Neural crest cell (in vitro differentiated cells): Measurements from ENCODE around the gene DAPK2. TPM values are rescaled to one million over a fixed set of nuclear protein-coding genes. Genes with fewer than 3 reads are reported as not detected.

Experiments used
- DNase-seq: peaks from one replicate; pipeline ENCODE4 v3.0.0; 2021; ENCODE audit warnings: low read depth, mixed read lengths, low spot score
- H3K27ac Mint-ChIP-seq: one replicate; pipeline ENCODE4 v1.8.0; 2021; ENCODE audit warnings: mild to moderate bottlenecking, mixed read lengths; ENCODE audit not compliant: unreplicated experiment
- H3K27me3 Mint-ChIP-seq: 2 replicates; pipeline ENCODE4 v1.8.0; 2021; ENCODE audit warnings: low read depth, mild to moderate bottlenecking, mixed read lengths
- H3K36me3 Mint-ChIP-seq: 2 replicates; pipeline ENCODE4 v1.8.0; 2021; ENCODE audit warnings: low read depth, mild to moderate bottlenecking, mixed read lengths
- H3K4me1 Mint-ChIP-seq: 2 replicates; pipeline ENCODE4 v1.8.0; 2021; ENCODE audit warnings: mixed read lengths
- H3K4me3 Mint-ChIP-seq: one replicate; pipeline ENCODE4 v1.8.0; 2021; ENCODE audit warnings: mild to moderate bottlenecking, mixed read lengths
- H3K9me3 Mint-ChIP-seq: 2 replicates; pipeline ENCODE4 v1.8.0; 2021; ENCODE audit warnings: mixed read lengths
- CTCF ChIP-seq: fragments of 200-600 bp; sonication (generic); conservative IDR thresholded peaks from 2 replicates; pipeline ENCODE4 v1.5.0; 2021; ENCODE audit warnings: antibody characterized with exemption, mild to moderate bottlenecking
- total RNA-seq: library from RNA; stranded (reverse); gene quantifications from 2 replicates; pipeline ENCODE4 v1.2.1, GENCODE V29; 2021

Gene DAPK2
- total RNA-seq, 1 donor from 2014 or later, result 8.5 TPM

DNA sequence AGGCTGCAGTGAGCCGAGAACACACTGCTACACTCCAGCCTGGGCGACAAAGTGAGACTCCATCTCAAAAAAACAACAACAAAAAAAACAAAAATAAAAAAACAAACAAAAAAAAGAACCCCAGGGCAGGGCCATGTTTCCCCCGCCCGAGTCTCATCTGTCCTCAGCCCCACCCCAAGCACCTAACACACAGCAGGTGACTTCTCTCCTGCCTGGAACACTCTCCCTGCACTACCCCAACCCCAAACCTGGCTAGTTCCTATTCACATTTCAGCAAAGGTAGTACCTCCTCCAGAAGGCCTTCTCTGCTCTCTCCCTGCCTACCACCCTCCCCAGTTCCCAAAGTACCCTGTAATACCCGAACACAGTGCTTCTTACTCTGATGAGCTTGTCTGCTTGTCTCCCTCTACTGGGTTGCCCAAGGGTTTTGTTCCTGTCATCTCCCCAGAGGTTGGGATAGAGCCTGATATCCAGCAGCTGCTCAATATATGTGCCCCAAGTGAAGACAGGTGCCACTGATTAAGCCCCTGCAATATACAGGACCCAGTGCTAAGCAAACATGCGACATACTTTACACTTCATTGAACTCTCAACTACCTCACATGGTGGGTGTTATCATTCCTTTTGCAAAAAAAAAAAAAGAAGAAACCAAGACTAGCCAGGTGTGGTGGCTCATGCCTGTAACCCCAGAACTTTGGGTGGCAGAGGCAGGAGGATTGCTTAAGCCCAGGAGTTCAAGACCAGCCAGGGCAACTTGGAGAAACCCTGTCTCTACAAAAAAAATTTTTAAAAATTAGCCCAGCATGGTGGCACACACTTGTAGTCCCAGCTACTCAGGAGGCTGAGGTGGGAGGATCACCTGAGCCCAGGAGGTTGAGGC is 103.6 kb downstream of the DAPK2 start:
- H3K27ac Mint-ChIP-seq, result no peak overlapping the region
- H3K27me3 Mint-ChIP-seq, result no peaks in the 10 kb centered on the region
- peaks cover 11% of the 10 kb centered on the region for H3K4me1 Mint-ChIP-seq
- no peaks in the 10 kb centered on the region for H3K36me3 Mint-ChIP-seq
- H3K4me3 Mint-ChIP-seq, result no peak overlapping the region
- no peak for DNase-seq
- no peak for TF ChIP-seq CTCF
- no peaks in the 10 kb centered on the region for H3K9me3 Mint-ChIP-seq

- Mint-ChIP-seq H3K36me3 (no peaks in the 10 kb centered on the region), H3K27ac (no peak overlapping the region), H3K9me3 (no peaks in the 10 kb centered on the region), H3K27me3 (no peaks in the 10 kb centered on the region), H3K4me1 (peaks cover 11% of the 10 kb centered on the region), H3K4me3 (no peak overlapping the region)
- no peak for DNase-seq
- TF ChIP-seq CTCF, result no peak
Observed at GRCh38 chr15:63941698-63942465, 104.4 kb downstream of the DAPK2 start.

GRCh38 chr15:63940966-63941620 is 105.2 kb downstream of the DAPK2 start:
- no peak for DNase-seq
- H3K4me1 Mint-ChIP-seq, result peaks cover 11% of the 10 kb centered on the region
- no peaks in the 10 kb centered on the region for H3K36me3 Mint-ChIP-seq
- H3K27me3 Mint-ChIP-seq, result no peaks in the 10 kb centered on the region
- H3K4me3 Mint-ChIP-seq, result no peak overlapping the region
- TF ChIP-seq CTCF, result no peak
- H3K27ac Mint-ChIP-seq, result no peak overlapping the region
- no peaks in the 10 kb centered on the region for H3K9me3 Mint-ChIP-seq

GRCh38 chr15:63939531-63940130 is 106.7 kb downstream of the DAPK2 start:
- H3K27ac Mint-ChIP-seq, result peak overlapping the region; percentile 97
- no peak overlapping the region for H3K4me3 Mint-ChIP-seq
- no peaks in the 10 kb centered on the region for H3K27me3 Mint-ChIP-seq
- TF ChIP-seq CTCF, result no peak
- no peak for DNase-seq
- H3K36me3 Mint-ChIP-seq, result no peaks in the 10 kb centered on the region
- peaks cover 8% of the 10 kb centered on the region for H3K4me1 Mint-ChIP-seq
- H3K9me3 Mint-ChIP-seq, result no peaks in the 10 kb centered on the region

DNA sequence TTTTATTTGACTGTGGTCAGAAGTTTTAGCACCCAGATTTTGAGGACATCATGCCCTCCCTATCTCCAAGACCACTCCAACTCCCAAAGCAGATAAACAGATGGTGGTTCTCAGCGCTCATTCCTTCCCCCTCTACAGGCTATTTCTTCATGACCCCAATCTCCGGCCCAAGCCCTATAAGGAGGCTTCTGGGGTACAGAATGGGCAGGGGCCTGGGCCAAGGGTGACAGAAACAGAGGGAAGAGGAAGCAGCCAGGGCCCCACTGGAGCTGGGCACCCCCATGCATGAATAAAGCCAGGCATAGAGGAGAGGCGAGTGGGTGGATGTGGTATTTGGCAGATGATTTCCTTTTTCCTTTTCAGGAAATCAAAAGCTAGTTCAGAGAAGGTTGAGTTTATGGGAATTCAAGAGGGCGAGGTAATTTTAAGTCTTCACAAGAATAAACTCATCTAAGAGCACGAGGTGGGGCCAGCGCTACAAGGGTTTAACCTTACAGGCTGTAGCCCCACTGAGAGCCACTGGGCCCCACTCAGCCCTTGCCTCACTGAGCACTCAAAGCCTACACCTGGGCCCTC is 107.7 kb downstream of the DAPK2 start:
- H3K4me1 Mint-ChIP-seq, result peaks cover 8% of the 10 kb centered on the region
- no peak for TF ChIP-seq CTCF
- no peaks in the 10 kb centered on the region for H3K9me3 Mint-ChIP-seq
- H3K4me3 Mint-ChIP-seq, result no peak overlapping the region
- no peak overlapping the region for H3K27ac Mint-ChIP-seq
- no peaks in the 10 kb centered on the region for H3K36me3 Mint-ChIP-seq
- no peaks in the 10 kb centered on the region for H3K27me3 Mint-ChIP-seq
- no peak for DNase-seq
